Activated T-helper 1 cell treated with anti-CD3 and anti-CD28 coated beads, Interleukin-12 subunit alpha, Interleukin-12 subunit beta, Interleukin-2, Interleukin-4 antibody, amounts not matched to agents 30 ng/mL and 10 ng/mL and 1 ng/mL, durations not matched to agents 14 hours and 24 hours and 36 hours (primary cell): Measurements from ENCODE around the gene ARRB1. TPM values are rescaled to one million over a fixed set of nuclear protein-coding genes. Genes with fewer than 3 reads are reported as not detected.

Source experiments
- DNase-seq: peaks from one replicate; pipeline ENCODE4 v3.0.0; 2021; ENCODE audit warnings: low spot score
- H3K27ac Mint-ChIP-seq: one replicate; pipeline ENCODE4 v1.8.0; 2021; ENCODE audit warnings: mild to moderate bottlenecking, mixed read lengths
- H3K27me3 Mint-ChIP-seq: one replicate; pipeline ENCODE4 v1.8.0; 2022; ENCODE audit warnings: mild to moderate bottlenecking, moderate library complexity, mixed read lengths; ENCODE audit not compliant: insufficient read depth
- H3K36me3 Mint-ChIP-seq: one replicate; pipeline ENCODE4 v1.8.0; 2021; ENCODE audit warnings: low read depth, mixed read lengths
- H3K4me1 Mint-ChIP-seq: one replicate; pipeline ENCODE4 v1.8.0; 2021; ENCODE audit warnings: low read depth, mixed read lengths
- H3K4me3 Mint-ChIP-seq: one replicate; pipeline ENCODE4 v1.8.0; 2021; ENCODE audit warnings: mild to moderate bottlenecking, moderate library complexity, mixed read lengths
- H3K9me3 Mint-ChIP-seq: one replicate; pipeline ENCODE4 v1.8.0; 2021; ENCODE audit warnings: mixed read lengths
- intact Hi-C: fragments of 100-400 bp; cut with micrococcal nuclease; formaldehyde crosslinking; loops from one replicate; pipeline ENCODE4 v1.15.1; 2024
- total RNA-seq: library from RNA; stranded (reverse); gene quantifications from 2 replicates; pipeline ENCODE4 v1.2.3, GENCODE V29; 2022

Gene ARRB1
- total RNA-seq, 1 donor from 2014 or later, result 16.0 TPM

DNA sequence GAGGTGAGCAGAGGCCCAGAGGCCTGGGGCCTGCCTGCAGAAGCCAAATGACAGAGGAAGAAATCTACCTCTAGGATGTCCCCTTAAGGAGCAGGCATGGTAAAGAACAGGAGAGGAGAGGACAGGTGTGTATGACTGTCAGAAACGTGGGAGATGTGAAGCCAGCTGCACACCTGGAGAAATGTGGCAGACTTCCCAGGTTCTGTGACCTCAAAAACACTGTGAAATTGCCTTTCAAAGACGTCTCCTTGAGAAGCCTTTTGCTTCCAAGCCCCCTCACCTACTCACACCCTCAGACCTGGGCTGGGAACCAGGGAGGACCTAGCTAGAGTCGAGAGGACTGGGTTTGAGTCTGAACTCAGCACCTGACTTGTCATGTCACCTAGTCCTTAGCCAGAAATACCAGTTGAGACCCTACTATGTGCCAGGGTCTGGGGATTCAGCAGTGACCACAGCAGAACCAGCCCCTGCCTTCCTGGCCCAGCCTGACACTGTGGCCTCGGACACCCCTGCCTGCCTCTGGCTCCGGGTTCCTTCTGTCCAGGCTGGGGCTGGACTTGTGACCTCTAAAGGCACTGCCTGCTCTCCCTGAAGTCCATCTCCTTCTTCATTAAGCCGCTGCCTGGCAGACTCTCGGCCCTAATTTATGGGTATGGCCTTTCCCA is 105.3 kb downstream of the ARRB1 start:
- no peaks in the 10 kb centered on the region for H3K36me3 Mint-ChIP-seq
- H3K27me3 Mint-ChIP-seq, result peaks cover 40% of the 10 kb centered on the region
- intact Hi-C loops, result loop anchor here (10.0 kb wide), 1 partner anchor 651 kb away; the partner anchor contains the start of gene POLD3
- no peak overlapping the region for H3K27ac Mint-ChIP-seq
- H3K4me1 Mint-ChIP-seq, result peaks cover 12% of the 10 kb centered on the region
- no peak overlapping the region for H3K4me3 Mint-ChIP-seq
- no peak for DNase-seq
- H3K9me3 Mint-ChIP-seq, result no peaks in the 10 kb centered on the region

DNA sequence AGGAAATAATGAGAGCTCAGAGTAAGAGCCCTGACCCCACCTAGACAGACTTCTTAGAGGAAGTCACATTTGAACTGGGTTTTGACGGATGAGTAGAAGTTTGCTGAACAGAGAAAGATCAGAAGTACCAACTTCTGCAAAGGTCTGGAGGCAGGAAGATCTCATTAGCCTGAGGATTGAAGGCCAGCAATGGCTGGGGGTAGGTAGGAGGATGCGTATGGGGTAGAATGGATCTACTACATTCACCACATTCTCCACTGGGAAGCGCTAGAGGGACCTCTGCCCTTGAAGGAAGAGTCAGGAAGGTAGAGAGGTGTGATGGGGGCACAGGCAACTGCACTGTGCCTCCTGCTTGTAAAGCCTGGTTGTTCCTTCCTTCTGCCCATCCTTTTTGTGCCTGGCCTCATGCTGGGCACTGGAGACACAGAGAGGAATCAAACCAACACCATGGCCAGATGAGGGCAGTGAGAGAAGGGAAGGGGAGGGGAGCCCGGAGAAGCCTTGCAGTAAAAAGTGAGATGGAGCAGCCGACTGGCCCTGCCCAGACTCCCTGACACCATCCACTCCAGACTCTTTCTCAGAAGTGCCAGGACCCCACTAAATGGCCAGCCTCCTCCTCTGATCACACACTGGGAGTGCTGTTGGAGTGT is 106.0 kb downstream of the ARRB1 start:
- no peak overlapping the region for H3K27ac Mint-ChIP-seq
- H3K9me3 Mint-ChIP-seq, result no peaks in the 10 kb centered on the region
- intact Hi-C loops, result loop anchor here (10.0 kb wide), 1 partner anchor 651 kb away; the partner anchor contains the start of gene POLD3
- H3K36me3 Mint-ChIP-seq, result no peaks in the 10 kb centered on the region
- H3K27me3 Mint-ChIP-seq, result peaks cover 40% of the 10 kb centered on the region
- no peak for DNase-seq
- no peak overlapping the region for H3K4me3 Mint-ChIP-seq
- peaks cover 12% of the 10 kb centered on the region for H3K4me1 Mint-ChIP-seq

DNA sequence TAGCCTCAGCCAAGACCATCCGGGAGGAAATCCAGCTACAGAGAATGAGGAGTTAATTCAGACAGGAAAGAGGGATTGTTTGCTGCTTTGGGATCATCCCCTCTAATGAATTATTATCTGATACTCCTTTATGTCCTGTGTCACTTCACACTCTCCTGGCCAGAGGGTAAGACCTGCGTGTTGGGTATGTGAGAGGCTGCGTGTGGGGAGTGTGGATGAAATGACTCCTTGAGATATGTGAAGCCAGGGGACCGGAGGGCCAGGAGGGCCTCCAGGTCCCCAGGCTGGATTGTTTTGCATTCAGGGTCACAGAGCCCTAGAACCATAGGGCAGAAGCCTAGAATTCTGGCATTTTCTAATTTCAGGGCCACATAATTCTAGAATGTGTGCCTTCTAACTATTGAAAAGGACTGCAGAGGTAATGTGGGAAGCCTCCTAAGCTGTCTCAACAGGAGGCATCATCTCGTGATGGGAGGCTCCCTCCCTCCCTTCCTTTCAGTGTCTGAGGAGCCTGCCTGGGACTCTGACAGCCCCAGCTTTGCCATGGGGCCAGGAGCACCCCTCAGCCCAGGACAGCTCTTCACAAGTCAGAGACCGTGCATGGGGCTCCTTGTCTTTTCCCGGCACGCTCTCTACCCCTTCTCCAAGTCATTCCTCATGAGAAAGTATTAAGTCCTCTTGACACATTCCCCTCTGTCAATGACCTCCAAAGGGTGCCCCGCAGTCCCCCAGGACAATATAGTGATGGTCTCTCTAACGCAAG is 107.2 kb downstream of the ARRB1 start:
- Mint-ChIP-seq H3K36me3 (no peaks in the 10 kb centered on the region), H3K9me3 (no peaks in the 10 kb centered on the region), H3K4me3 (no peak overlapping the region), H3K27ac (no peak overlapping the region), H3K4me1 (peaks cover 12% of the 10 kb centered on the region), H3K27me3 (peaks cover 47% of the 10 kb centered on the region)
- intact Hi-C loops, result loop anchor here (5.0 to 10.0 kb wide), 4 partner anchors 297 to 1198 kb away; partner anchors contain the start of genes PGM2L1, POLD3, SPCS2 and XRRA1
- DNase-seq, result no peak

DNA sequence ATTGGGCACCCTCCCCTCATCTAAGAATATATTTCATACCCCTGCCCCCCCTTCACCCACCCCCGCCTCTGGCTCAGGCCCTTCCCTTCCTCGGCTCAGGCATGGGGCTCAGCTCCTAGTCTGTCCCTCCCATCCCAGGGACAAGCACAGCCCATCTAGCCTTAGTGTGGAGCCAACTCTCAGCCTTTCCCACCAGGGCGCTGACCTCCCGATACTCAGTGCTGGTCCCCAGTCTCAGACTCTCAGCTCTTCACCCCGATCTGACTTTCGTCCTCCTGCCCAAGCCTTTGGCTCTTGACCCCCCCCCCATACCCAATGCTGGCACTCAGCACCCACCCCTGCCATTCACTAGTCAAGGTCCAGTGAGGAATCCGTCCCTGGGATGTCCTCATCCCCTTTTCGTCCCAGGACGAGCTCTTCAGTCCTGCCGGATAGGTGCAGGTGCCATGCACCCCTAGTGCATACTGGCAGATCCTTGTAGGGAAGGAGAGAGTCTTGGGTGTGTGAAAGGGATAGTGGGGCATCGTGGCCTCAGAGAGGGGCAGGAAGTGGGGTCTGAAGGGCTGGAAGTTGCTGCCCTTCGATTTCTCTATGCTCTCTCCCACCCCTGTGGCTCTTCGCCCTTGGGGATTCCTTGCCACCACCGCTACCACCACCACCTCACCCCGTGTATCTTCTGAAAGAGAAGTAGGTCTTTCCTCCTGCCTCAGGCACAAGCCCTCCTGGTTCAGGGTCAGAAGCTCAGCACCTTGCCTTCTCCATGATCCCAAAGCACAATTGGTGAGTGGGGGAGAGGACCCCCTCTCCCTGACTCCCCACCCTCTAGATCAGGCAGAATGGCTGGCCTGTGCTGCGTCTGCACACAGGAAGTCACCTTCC is 108.5 kb downstream of the ARRB1 start:
- intact Hi-C loops, result loop anchor here (5.0 to 10.0 kb wide), 4 partner anchors 296 to 1199 kb away; partner anchors contain the start of genes PGM2L1, POLD3, SPCS2 and XRRA1
- Mint-ChIP-seq H3K4me1 (peaks cover 6% of the 10 kb centered on the region), H3K36me3 (no peaks in the 10 kb centered on the region), H3K4me3 (peak overlapping the region; percentile 76), H3K9me3 (no peaks in the 10 kb centered on the region), H3K27me3 (peaks cover 47% of the 10 kb centered on the region), H3K27ac (peak overlapping the region; percentile 61)
- no peak for DNase-seq

DNA sequence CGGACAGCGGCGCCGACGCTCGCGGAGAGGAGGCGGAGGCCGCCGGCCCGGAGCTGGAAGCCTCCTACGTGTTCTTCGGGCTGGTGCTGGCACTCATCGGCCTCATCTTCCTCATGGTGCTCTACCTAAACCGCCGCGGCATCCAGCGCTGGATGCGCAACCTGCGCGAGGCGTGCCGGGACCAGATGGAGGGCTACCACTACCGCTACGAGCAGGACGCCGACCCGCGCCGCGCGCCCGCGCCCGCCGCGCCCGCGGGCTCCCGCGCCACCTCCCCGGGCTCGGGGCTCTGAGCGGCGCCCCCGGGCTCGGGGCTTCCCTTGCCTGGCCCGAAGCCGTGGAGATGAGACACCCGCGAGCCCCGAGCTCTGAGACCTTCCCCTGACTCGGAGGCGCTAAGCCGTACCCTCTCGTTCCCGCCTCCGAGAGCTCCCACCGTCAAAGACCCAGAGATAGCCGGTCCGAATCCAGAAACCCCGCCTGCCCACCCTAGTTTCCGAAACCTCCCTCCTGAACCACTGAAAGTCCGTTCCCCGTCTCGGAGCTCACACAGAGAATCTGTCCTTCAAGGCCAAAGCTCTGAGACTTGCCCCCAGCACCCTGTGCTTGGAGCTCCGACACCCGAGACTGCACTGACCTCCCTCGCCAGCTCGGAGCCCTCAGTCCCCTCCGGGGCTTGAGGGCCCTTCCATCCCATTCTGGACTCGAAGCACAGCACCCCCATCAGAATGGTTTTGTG is 109.4 kb downstream of the ARRB1 start:
- intact Hi-C loops, result loop anchor here (1.0 to 10.0 kb wide), 7 partner anchors 28 to 1200 kb away; partner anchors contain the start of genes PGM2L1, POLD3, SPCS2 and XRRA1
- H3K27ac Mint-ChIP-seq, result peak overlapping the region; percentile 53
- H3K36me3 Mint-ChIP-seq, result no peaks in the 10 kb centered on the region
- no peaks in the 10 kb centered on the region for H3K9me3 Mint-ChIP-seq
- H3K4me3 Mint-ChIP-seq, result peak overlapping the region; percentile 76
- peaks cover 6% of the 10 kb centered on the region for H3K4me1 Mint-ChIP-seq
- DNase-seq, result no peak
- H3K27me3 Mint-ChIP-seq, result peaks cover 52% of the 10 kb centered on the region

DNA sequence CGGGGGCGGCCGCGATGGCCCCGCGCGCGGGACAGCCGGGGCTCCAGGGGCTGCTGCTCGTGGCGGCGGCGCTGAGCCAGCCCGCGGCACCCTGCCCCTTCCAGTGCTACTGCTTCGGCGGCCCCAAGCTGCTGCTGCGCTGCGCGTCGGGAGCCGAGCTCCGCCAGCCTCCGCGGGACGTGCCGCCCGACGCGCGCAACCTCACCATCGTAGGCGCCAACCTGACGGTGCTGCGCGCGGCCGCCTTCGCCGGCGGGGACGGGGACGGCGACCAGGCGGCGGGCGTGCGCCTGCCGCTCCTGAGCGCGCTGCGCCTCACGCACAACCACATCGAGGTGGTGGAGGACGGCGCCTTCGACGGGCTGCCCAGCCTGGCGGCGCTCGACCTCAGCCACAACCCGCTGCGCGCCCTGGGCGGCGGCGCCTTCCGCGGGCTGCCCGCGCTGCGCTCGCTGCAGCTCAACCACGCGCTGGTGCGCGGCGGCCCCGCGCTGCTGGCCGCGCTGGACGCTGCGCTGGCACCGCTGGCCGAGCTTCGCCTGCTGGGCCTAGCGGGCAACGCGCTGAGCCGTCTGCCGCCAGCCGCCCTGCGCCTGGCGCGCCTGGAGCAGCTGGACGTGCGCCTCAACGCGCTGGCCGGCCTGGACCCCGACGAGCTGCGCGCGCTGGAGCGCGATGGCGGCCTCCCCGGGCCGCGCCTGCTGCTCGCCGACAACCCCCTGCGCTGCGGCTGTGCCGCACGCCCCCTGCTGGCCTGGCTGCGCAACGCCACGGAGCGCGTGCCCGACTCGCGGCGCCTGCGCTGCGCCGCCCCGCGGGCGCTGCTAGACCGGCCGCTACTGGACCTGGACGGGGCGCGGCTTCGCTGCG is 110.2 kb downstream of the ARRB1 start:
- H3K4me1 Mint-ChIP-seq, result peaks cover 6% of the 10 kb centered on the region
- H3K4me3 Mint-ChIP-seq, result peak overlapping the region; percentile 58
- no peaks in the 10 kb centered on the region for H3K36me3 Mint-ChIP-seq
- intact Hi-C loops, result loop anchor here (1.0 to 10.0 kb wide), 7 partner anchors 27 to 1201 kb away; partner anchors contain the start of genes PGM2L1, POLD3, SPCS2 and XRRA1
- H3K27ac Mint-ChIP-seq, result no peak overlapping the region
- no peaks in the 10 kb centered on the region for H3K9me3 Mint-ChIP-seq
- DNase-seq, result peak; percentile 89
- H3K27me3 Mint-ChIP-seq, result peaks cover 52% of the 10 kb centered on the region

DNA sequence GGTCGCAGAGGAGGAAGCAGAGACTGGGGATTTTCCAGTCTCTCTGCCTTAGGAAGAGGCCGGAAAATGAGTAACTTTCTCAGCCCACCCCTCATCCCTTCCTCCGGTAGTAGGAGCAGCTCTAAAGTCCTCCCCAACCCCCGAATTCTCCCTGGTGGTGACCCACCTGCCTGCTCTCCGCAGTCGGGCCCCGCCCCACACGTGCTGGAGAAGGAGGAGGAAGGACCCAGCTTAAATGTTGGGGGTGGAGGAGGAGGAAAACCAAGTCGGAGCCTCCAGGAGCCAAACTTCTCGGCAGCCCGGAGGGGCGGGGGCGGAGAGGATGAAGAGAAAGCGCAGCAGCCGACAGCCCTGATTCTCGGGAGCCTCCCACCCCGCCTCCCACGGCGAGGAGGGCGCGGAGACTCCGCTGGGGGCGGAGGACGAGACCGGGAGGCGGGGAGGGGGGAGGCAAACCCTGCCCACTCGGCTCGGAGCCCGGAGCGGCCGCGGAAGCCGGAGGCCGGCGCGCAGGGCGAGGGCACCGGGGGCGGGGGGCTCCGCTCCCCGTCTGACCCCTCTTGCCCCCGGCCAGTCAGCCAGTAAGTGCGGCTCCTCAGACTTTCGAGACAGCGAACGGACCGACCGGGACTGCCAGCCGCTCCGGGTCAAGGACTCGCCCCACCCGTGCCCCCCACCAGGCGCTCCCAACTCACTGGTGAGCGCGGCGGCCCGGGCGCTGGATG is 111.0 kb downstream of the ARRB1 start, which contains the start of gene TPBGL:
TSS of gene TPBGL (plus strand) at position 464 of the 725 bp plus-strand sequence. CDS start 276 bp downstream, outside the sequence.
- Mint-ChIP-seq H3K27ac (peak within 1 kb of the TSS; percentile 80), H3K4me1 (peaks cover 6% of the 10 kb centered on the region), H3K9me3 (no peaks in the 10 kb centered on the region), H3K4me3 (peak within 1 kb of the TSS; percentile 82), H3K36me3 (no peaks in the 10 kb centered on the region), H3K27me3 (peaks cover 50% of the 10 kb centered on the region)
- no peak for DNase-seq
- intact Hi-C loops, result loop anchor here (1.0 to 10.0 kb wide), 7 partner anchors 26 to 1202 kb away; partner anchors contain the start of genes PGM2L1, POLD3, SPCS2 and XRRA1

DNA sequence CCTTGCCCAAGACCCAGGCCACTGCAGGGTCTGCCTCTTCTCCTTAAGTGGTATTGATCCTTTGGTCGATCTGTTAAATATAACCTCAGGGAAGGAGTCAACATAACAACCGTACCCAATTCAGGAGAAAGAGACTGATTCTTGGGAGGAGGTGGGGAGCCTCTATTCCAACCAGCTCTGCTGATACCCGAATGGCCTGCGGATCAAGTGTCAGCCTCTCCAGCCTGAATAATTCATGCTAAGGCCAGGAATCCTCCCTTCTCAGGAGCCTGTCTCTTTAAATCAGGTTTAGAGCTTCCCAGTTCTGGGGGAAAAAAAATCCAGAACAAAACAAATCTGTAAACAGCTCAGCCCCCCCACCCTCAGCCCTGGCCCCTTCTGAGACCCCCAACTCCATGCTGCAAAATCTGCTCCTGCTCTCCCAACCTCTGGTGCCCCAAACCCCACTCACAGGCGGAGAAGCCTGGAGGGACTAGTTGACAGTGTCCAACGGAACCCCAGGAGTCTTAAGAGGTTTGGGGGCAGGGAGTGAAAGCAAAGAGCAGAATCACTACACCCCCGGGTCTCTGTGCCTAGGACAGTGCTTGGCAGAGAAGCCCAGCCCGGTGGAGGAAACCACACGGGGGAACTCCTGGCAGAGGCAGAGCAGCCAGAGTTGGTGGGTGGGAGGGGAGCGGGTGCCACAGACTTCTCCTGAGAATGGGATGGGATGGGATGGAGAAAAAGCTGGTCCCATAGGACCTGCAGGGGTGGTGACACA is 111.8 kb downstream of the ARRB1 start:
- no peaks in the 10 kb centered on the region for H3K36me3 Mint-ChIP-seq
- H3K4me3 Mint-ChIP-seq, result peak overlapping the region; percentile 82
- peaks cover 6% of the 10 kb centered on the region for H3K4me1 Mint-ChIP-seq
- intact Hi-C loops, result loop anchor here (2.0 to 10.0 kb wide), 5 partner anchors 292 to 1203 kb away; partner anchors contain the start of genes PGM2L1, POLD3, SPCS2 and XRRA1
- DNase-seq, result no peak
- no peaks in the 10 kb centered on the region for H3K9me3 Mint-ChIP-seq
- H3K27ac Mint-ChIP-seq, result no peak overlapping the region
- H3K27me3 Mint-ChIP-seq, result peaks cover 43% of the 10 kb centered on the region

DNA sequence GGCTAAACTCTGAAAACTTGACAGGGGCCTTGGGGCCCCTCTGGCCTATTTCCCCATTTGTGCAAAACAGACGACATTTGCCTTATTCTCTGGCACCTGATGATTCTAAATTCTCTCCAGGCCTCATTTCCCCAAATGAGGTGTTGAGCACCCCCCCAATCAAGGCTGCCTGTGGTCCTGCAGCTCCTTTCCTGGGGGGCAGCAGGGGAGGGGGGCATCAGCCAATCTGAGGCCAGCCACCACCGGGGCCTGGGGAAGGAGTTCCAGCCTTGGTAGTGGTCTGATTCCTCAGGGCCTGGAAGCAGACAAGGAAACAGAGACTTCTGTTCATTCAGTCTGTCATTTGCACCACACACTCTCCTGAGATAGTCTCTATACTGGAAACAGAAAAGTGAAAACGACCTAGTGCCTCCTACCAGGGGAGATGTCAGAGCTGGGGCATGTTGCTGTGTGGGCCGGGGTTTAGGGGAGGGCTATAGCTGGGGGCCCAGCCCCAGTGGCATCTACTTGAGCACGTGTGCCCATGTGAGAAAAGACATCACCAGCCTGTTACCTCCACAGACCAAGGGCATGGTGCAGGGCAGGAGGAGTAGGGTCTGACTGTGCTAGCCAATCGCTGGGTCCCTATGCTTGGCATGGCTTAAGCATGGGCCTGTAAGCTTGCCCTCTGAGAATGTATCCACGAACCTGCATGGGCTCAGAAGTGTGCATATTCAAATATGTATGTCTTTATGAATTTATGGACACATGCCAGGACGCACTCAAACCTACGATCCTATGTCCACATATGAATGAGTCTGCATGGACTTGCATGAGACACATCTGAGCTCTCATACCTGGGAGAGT is 112.6 kb downstream of the ARRB1 start:
- peaks cover 6% of the 10 kb centered on the region for H3K4me1 Mint-ChIP-seq
- H3K4me3 Mint-ChIP-seq, result peak overlapping the region; percentile 42
- no peaks in the 10 kb centered on the region for H3K36me3 Mint-ChIP-seq
- no peak for DNase-seq
- no peak overlapping the region for H3K27ac Mint-ChIP-seq
- peaks cover 37% of the 10 kb centered on the region for H3K27me3 Mint-ChIP-seq
- no peaks in the 10 kb centered on the region for H3K9me3 Mint-ChIP-seq
- intact Hi-C loops, result no loop called here
